ENCODE data around the gene NOL4.

Gene NOL4

DNA sequence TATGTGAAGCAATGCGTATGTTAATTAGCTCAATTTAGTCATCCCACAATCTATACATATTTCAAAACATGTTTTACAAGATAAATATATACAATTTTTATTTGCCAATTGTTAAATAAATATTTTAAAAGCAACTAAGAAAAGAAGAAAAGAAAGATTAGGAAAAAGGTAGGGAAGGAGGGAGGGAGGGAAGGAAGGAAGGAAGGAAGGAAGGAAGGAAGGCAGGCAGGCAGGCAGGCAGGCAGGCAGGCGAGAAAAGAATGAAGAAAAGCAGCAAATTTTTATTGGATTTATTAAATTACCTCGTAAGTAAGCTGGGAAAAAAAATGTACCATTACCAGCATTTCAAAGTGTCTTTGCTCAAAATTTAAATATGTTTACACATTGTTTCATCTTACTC is 30.5 kb downstream of the NOL4 start:
- no peak for FAIRE-seq

DNA sequence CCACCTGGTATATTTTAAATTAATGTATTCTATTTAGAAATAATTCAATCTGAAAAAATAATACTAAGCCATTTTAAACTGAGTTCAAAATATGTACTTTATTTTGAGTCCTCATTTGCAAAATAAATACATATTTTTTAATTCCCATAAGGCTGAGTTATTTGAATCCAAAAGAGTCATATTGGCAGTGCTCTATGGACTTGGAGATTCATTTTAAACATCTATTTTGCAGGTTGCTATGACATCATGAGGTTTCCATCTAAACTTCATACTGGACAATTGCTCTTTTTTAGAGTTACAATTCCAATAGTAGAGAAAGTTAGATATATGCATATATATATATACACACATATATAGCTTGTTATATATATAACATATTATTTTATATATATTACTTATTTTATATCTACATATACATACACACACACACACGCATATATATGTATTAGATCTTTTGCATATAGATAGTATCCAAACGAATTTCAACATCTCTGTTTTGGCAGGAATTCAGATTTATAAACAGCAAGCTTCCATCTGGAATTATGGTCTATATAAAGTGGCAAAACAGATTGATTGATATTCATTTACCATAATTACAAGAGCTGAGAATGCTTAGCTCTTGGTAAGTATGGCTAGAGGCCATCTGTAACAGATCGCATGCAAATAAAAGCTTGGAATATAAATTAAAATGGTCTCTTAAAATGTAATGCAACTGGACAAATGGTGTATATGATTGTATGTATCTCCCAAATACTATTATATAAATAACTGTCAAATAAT is 34.9 kb downstream of the NOL4 start:
- FAIRE-seq = no peak
- no peak for DNase-seq (ENCODE audit: low spot score)

More for the DNA sequence above, 30.5 kb downstream of the NOL4 start:
- no peak for DNase-seq (ENCODE audit: low spot score)

All from RCC 7860 (cell line).